Measurements from ENCODE around the gene ZDHHC22.

The ZDHHC22 gene

DNA sequence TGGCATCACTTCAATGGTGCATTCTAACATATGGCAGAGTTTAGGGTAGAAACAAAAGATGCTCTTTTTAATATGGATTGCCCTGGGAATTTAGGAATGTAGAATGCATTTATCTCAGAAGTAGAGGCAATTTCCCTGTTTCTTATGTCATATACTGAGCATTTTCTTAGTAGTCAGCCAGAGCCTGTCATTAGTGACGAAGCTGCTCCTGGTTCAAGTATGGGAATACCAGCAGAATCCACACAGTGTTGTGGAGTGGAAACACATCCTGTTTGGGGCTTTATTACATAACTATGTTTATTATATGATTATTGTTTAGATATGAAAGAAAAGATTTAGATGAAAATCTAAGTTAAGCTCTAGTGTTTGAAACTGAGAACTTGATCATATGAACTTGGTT lies 31.3 kb downstream of the ZDHHC22 start:
- DNase-seq = no peak
- no peak for TF ChIP-seq CTCF (IDR thresholded peaks at IDR 0.05)
- Histone ChIP-seq H3K27ac (peak overlapping the region; percentile 67 to 69), H3K9me3 (no peaks in the 10 kb centered on the region), H3K36me3 (peaks cover 64 to 77% (median 66%) of the 10 kb centered on the region in 3 donors), H3K4me3 (no peak overlapping the region), H3K4me1 (peaks cover 0 to 51% (median 36%) of the 10 kb centered on the region in 4 donors), H3K27me3 (no peaks in the 10 kb centered on the region)
- intact Hi-C loops (cut with DNase I; ENCODE audit: low total_unique reads) = no loop called here

DNA sequence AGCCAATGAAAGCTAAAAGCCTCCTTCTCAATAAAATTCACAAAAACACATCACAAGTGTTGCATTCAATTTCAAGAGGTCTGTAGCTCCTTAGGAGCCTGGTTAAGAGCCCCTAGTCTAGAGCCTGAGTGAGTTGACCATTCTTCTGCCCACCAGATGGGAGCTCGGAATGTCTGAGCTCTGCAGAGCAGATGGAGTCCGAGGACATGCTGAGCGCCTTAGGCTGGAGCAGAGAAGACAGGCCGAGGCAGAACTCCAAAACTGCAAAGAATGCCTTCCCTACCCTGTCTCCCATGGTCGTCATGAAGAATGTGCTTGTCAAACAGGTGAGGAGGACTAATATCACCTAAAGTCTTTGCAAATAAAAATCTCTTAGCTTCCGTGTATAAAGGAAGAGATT lies 31.9 kb downstream of the ZDHHC22 start:
- no peak for TF ChIP-seq CTCF (IDR thresholded peaks at IDR 0.05)
- Histone ChIP-seq H3K4me1 (peaks cover 0 to 57% (median 43%) of the 10 kb centered on the region in 4 donors), H3K27ac (no peak overlapping the region), H3K27me3 (no peaks in the 10 kb centered on the region), H3K36me3 (peaks cover 59 to 71% (median 63%) of the 10 kb centered on the region in 3 donors), H3K4me3 (no peak overlapping the region), H3K9me3 (no peaks in the 10 kb centered on the region)
- intact Hi-C loops (cut with DNase I; ENCODE audit: low total_unique reads) = no loop called here
- DNase-seq = no peak

DNA sequence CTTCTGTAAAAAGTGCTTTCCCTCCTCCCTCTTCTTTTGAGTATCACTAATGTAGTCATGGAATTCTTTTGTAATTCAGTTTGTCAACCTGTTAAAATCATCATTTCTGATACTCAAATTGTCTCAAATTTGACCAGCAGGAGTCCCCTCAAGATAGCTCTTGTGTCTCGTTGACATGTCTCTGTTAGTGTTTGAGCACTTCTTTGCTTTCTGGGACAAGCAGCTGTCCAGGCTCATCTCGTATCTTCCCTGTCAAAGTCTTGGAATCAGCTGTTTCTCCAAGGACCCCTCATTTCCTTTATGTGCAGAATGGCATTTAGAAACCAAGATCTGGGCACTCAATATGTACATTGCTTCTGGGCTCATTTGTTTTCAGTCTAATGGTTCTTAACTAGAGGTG lies 32.8 kb downstream of the ZDHHC22 start:
- DNase-seq = no peak
- peaks cover 0 to 66% (median 52%) of the 10 kb centered on the region in 4 donors for H3K4me1 ChIP-seq
- no peak overlapping the region for H3K4me3 ChIP-seq
- H3K9me3 ChIP-seq = no peaks in the 10 kb centered on the region
- TF ChIP-seq CTCF (IDR thresholded peaks at IDR 0.05) = no peak
- H3K27me3 ChIP-seq = no peaks in the 10 kb centered on the region
- H3K36me3 ChIP-seq = peaks cover 50 to 62% (median 54%) of the 10 kb centered on the region in 3 donors
- H3K27ac ChIP-seq = no peak overlapping the region
- intact Hi-C loops (cut with DNase I; ENCODE audit: low total_unique reads) = no loop called here

DNA sequence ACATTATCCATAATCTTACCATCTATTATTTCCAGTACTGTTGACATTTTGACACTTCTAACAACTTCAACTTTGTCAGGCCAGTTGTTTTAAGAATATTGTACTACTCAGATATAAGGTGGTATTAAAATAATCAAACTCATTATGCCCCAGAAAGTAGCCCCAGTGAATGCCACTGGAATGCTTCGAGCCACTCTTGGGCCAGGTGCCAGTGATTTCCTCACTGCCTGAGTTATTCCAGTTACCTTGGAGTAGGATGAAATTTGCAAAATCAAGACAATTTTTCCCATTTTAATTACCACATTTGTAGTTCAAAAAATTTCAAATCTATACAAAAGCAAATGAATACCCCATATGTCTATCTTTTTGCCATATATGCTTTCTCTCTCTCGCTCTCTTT lies 34.4 kb downstream of the ZDHHC22 start:
- DNase-seq = peak in 1 of 2 donors; percentile 47
- Histone ChIP-seq H3K36me3 (peaks cover 39 to 50% (median 46%) of the 10 kb centered on the region in 3 donors), H3K9me3 (no peaks in the 10 kb centered on the region), H3K27ac (peak overlapping the region in 1 of 2 donors; percentile 98), H3K4me3 (no peak overlapping the region), H3K27me3 (no peaks in the 10 kb centered on the region), H3K4me1 (peaks cover 0 to 81% (median 62%) of the 10 kb centered on the region in 4 donors)
- intact Hi-C loops (cut with DNase I; ENCODE audit: low total_unique reads) = no loop called here
- no peak for TF ChIP-seq CTCF (IDR thresholded peaks at IDR 0.05)

DNA sequence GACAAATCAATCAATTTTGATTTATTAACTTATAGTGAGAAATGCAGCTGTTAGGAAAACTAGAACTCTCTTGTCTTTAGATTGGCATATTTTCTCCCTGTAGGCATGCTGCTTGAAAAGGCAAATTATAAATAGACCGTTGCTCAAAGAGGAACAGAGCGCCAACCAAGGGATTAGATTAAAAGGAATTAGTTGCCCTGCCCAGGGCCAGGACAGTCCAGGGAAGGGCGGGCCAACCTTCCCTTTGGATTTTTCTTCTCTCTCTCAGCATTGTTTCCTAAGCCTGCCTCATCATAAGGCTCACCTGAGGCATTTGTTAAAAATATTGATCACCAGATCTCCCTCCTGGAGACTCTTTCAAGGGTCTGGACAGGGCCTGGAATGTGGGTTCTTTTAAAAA lies 34.9 kb downstream of the ZDHHC22 start:
- DNase-seq = no peak
- no peaks in the 10 kb centered on the region for H3K27me3 ChIP-seq

More for the DNA sequence above, 34.9 kb downstream of the ZDHHC22 start:
- H3K4me3 ChIP-seq = no peak overlapping the region
- H3K36me3 ChIP-seq = peaks cover 34 to 46% (median 41%) of the 10 kb centered on the region in 3 donors
- no peak for TF ChIP-seq CTCF (IDR thresholded peaks at IDR 0.05)
- intact Hi-C loops (cut with DNase I; ENCODE audit: low total_unique reads) = no loop called here
- no peaks in the 10 kb centered on the region for H3K9me3 ChIP-seq
- peak overlapping the region in 1 of 2 donors; percentile 98 for H3K27ac ChIP-seq
- H3K4me1 ChIP-seq = peaks cover 0 to 83% (median 64%) of the 10 kb centered on the region in 4 donors
